HFFc6 (cell line): ENCODE data around the gene SLC30A2. TPM values are rescaled to one million over a fixed set of nuclear protein-coding genes. Genes with fewer than 3 reads are reported as not detected.

Source experiments
- DNase-seq: peaks from one replicate; pipeline ENCODE4 v3.0.0-alpha.2; 2018
- H3K27ac Mint-ChIP-seq: 2 replicates; pipeline ENCODE4 v1.8.0; 2020; ENCODE audit warnings: mild to moderate bottlenecking, mixed read lengths
- H3K27me3 Mint-ChIP-seq: 2 replicates; pipeline ENCODE4 v1.8.0; 2021; ENCODE audit warnings: mild to moderate bottlenecking, moderate library complexity, mixed read lengths; ENCODE audit not compliant: insufficient read depth
- H3K36me3 Mint-ChIP-seq: 2 replicates; pipeline ENCODE4 v1.8.0; 2021; ENCODE audit warnings: low read depth, mixed read lengths
- H3K4me1 Mint-ChIP-seq: 2 replicates; pipeline ENCODE4 v1.8.0; 2020; ENCODE audit warnings: low read depth, mixed read lengths
- H3K4me3 Mint-ChIP-seq: 2 replicates; pipeline ENCODE4 v1.8.0; 2020; ENCODE audit warnings: mild to moderate bottlenecking, moderate library complexity, mixed read lengths
- H3K9me3 Mint-ChIP-seq: 2 replicates; pipeline ENCODE4 v1.8.0; 2020; ENCODE audit warnings: mild to moderate bottlenecking, mixed read lengths
- total RNA-seq, 6 experiments: library from RNA; stranded (reverse); fragmentation: NEBNext Ultra II Directional; extraction: Animal tissue kit (Norgen Biotek cat#: 25700); gene quantifications; 2 replicates in 1 of 6; 3 replicates in 5 of 6; pipeline ENCODE4 v1.2.3, GENCODE V29; 2021
- TF ChIP-seq, protein P1 (sequence below): fragments of 200-600 bp; sonication (generic); IDR thresholded peaks from 2 replicates; pipeline ENCODE4 v1.5.0; 2021; ENCODE audit warnings: antibody characterized with exemption, mild to moderate bottlenecking

SLC30A2 gene
- total RNA-seq, 6 experiments from 2014 or later = not detected

- H3K27me3 Mint-ChIP-seq = peaks cover 57% of the 10 kb centered on the region
- peaks cover 4% of the 10 kb centered on the region; the same call in 1 of the 2 replicates for H3K4me1 Mint-ChIP-seq
- H3K9me3 Mint-ChIP-seq = no peaks in the 10 kb centered on the region; the same call in 1 of the 2 replicates
- DNase-seq = no peak
- 0 out of 2 replicates have a peak, but pooled peaks cover 4% of the 10 kb centered on the region for H3K36me3 Mint-ChIP-seq
- H3K4me3 Mint-ChIP-seq = no peak overlapping the region
- TF ChIP-seq, protein P1, sequence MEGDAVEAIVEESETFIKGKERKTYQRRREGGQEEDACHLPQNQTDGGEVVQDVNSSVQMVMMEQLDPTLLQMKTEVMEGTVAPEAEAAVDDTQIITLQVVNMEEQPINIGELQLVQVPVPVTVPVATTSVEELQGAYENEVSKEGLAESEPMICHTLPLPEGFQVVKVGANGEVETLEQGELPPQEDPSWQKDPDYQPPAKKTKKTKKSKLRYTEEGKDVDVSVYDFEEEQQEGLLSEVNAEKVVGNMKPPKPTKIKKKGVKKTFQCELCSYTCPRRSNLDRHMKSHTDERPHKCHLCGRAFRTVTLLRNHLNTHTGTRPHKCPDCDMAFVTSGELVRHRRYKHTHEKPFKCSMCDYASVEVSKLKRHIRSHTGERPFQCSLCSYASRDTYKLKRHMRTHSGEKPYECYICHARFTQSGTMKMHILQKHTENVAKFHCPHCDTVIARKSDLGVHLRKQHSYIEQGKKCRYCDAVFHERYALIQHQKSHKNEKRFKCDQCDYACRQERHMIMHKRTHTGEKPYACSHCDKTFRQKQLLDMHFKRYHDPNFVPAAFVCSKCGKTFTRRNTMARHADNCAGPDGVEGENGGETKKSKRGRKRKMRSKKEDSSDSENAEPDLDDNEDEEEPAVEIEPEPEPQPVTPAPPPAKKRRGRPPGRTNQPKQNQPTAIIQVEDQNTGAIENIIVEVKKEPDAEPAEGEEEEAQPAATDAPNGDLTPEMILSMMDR = no peak
- H3K27ac Mint-ChIP-seq = no peak overlapping the region
Measured at GRCh38 chr1:26090893-26091292, 45.0 kb upstream of the SLC30A2 start.

GRCh38 chr1:26089125-26089524 lies 43.2 kb upstream of the SLC30A2 start:
- Mint-ChIP-seq H3K27ac (no peak overlapping the region), H3K4me1 (peaks cover 5% of the 10 kb centered on the region), H3K4me3 (no peak overlapping the region), H3K36me3 (0 out of 2 replicates have a peak, but pooled peaks cover 4% of the 10 kb centered on the region), H3K9me3 (no peaks in the 10 kb centered on the region; the same call in 1 of the 2 replicates), H3K27me3 (peaks cover 62% of the 10 kb centered on the region)
- DNase-seq = no peak
- TF ChIP-seq, protein P1 = no peak

- Mint-ChIP-seq H3K4me3 (no peak overlapping the region), H3K27me3 (peaks cover 33% of the 10 kb centered on the region), H3K9me3 (no peaks in the 10 kb centered on the region), H3K4me1 (peaks cover 15% of the 10 kb centered on the region), H3K27ac (no peak overlapping the region), H3K36me3 (no peaks in the 10 kb centered on the region)
- DNase-seq = no peak
- TF ChIP-seq, protein P1 = no peak
Measured at GRCh38 chr1:26084844-26085243, 38.9 kb upstream of the SLC30A2 start.

DNA sequence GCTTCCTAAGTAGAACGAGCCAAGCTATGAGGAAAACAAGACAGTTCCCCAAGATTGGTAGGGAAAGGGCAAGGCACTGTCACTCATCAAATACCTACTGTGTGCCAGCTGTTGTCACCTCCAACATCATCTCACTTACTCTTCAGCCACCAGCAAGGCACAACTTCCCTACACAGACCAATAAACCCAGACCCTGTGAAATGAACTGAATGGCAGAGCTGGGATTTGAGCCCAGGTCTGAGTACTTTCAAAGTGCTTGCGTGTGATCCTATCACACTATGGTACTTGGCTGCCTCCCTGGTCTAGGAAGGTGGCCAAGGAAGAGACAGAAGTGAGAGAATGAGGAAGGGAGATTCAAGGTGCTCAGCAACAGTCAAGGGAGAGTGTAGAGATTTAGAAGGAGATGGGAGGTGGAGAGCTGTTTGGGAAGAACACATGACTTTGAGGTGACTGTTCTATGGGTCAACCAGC lies 38.2 kb upstream of the SLC30A2 start:
- no peak overlapping the region for H3K27ac Mint-ChIP-seq
- H3K4me3 Mint-ChIP-seq = no peak overlapping the region
- peaks cover 15% of the 10 kb centered on the region for H3K4me1 Mint-ChIP-seq
- no peak for DNase-seq
- TF ChIP-seq, protein P1 = no peak
- H3K27me3 Mint-ChIP-seq = peaks cover 30% of the 10 kb centered on the region
- no peaks in the 10 kb centered on the region for H3K36me3 Mint-ChIP-seq
- H3K9me3 Mint-ChIP-seq = no peaks in the 10 kb centered on the region

DNA sequence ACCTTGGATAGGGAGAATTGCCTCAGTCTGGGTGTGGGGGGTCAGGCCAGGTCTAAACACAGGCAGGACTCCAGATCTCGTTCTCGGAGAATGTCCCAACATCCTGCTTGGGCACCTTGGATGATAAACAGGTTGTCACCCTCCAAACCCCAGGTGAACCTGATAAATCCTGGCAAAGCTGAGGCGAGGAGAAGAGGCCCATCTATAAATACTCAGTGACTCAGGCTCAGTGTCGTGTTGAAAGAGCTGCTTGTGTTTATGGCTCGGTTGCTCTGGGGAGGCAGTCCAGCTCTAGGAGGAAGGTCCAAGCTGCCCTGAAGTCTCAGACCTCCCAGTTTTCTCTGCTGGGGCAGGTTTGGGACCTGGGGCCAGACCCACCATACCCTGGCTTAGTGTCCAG lies 37.3 kb upstream of the SLC30A2 start:
- TF ChIP-seq, protein P1 = no peak
- peaks cover 34% of the 10 kb centered on the region for H3K27me3 Mint-ChIP-seq

GRCh38 chr1:26082020-26082350 lies 36.1 kb upstream of the SLC30A2 start:
- Mint-ChIP-seq H3K9me3 (no peaks in the 10 kb centered on the region), H3K4me1 (peaks cover 15% of the 10 kb centered on the region), H3K36me3 (no peaks in the 10 kb centered on the region), H3K27ac (no peak overlapping the region), H3K27me3 (peaks cover 40% of the 10 kb centered on the region), H3K4me3 (no peak overlapping the region)
- DNase-seq = no peak
- TF ChIP-seq, protein P1 = no peak

More for the DNA sequence above, 37.3 kb upstream of the SLC30A2 start:
- Mint-ChIP-seq H3K9me3 (no peaks in the 10 kb centered on the region), H3K27ac (no peak overlapping the region), H3K36me3 (no peaks in the 10 kb centered on the region), H3K4me3 (no peak overlapping the region), H3K4me1 (peaks cover 15% of the 10 kb centered on the region)
- DNase-seq = peak; percentile 48
